Measurements from ENCODE around the gene EFCAB7. TPM values are rescaled to one million over a fixed set of nuclear protein-coding genes. Genes with fewer than 3 reads are reported as not detected.

The EFCAB7 gene
- total and polyA plus RNA-seq, 10 donors, result 2.9 to 8.2 (median 6.0) TPM

DNA sequence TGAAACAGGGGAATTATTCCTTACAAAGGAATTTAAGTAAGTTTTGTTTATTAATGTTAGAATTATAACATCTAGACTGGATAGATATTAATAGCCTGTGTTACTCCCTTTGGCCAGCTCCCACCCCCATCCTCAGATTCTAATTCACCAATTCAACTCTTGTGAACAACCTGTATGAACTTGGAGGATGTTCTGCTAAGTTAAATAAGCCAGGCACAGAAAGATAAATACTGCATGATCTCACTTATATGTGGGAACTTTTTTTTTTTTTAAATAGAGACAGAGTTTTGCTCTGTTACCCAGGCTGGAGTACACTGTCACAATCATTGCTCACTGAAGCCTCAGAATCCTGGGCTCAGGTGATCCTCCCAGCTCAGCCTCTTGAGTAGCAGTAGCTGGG, 32.2 kb downstream of the EFCAB7 start:
- Histone ChIP-seq H3K9me3 (no peaks in the 10 kb centered on the region), H3K27ac (no peak overlapping the region), H3K36me3 (peaks cover 0 to 19% (median 2%) of the 10 kb centered on the region in 6 donors), H3K4me3 (no peak overlapping the region), H3K4me1 (no peaks in the 10 kb centered on the region), H3K27me3 (replicated peaks in 1 of 7) (no peaks in the 10 kb centered on the region)
- TF ChIP-seq, protein P1, sequence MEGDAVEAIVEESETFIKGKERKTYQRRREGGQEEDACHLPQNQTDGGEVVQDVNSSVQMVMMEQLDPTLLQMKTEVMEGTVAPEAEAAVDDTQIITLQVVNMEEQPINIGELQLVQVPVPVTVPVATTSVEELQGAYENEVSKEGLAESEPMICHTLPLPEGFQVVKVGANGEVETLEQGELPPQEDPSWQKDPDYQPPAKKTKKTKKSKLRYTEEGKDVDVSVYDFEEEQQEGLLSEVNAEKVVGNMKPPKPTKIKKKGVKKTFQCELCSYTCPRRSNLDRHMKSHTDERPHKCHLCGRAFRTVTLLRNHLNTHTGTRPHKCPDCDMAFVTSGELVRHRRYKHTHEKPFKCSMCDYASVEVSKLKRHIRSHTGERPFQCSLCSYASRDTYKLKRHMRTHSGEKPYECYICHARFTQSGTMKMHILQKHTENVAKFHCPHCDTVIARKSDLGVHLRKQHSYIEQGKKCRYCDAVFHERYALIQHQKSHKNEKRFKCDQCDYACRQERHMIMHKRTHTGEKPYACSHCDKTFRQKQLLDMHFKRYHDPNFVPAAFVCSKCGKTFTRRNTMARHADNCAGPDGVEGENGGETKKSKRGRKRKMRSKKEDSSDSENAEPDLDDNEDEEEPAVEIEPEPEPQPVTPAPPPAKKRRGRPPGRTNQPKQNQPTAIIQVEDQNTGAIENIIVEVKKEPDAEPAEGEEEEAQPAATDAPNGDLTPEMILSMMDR (IDR thresholded peaks at IDR 0.05 in 8 of 11, conservative IDR thresholded peaks at IDR 0.05 in 3 of 11), result no peak
- TF ChIP-seq POLR2A (IDR thresholded peaks at IDR 0.05) (no peak), POLR2AphosphoS5 (IDR thresholded peaks at IDR 0.05) (no peak)
- DNase-seq, result no peak
- intact Hi-C loops (cut with DNase I; ENCODE audit: low total_unique reads), result no loop called here

- DNase-seq, result no peak
- Histone ChIP-seq H3K36me3 (peaks cover 0 to 25% (median 2%) of the 10 kb centered on the region in 6 donors), H3K4me1 (no peaks in the 10 kb centered on the region), H3K9me3 (no peaks in the 10 kb centered on the region), H3K27ac (no peak overlapping the region), H3K27me3 (replicated peaks in 1 of 7) (no peaks in the 10 kb centered on the region), H3K4me3 (no peak overlapping the region)
- intact Hi-C loops (cut with DNase I; ENCODE audit: low total_unique reads), result no loop called here
- TF ChIP-seq POLR2A (IDR thresholded peaks at IDR 0.05), result no peak
- TF ChIP-seq, protein P1 (IDR thresholded peaks at IDR 0.05 in 8 of 11, conservative IDR thresholded peaks at IDR 0.05 in 3 of 11), result peak in 8 of 11 experiments; percentile 9 to 53 (median 38)
- no peak for TF ChIP-seq POLR2AphosphoS5 (IDR thresholded peaks at IDR 0.05)
- WGBS, 5 donors, result 77 to 84% (median 80%) methylated on average over 6 of the region's 6 CpGs
Observed at GRCh38 chr1:63557365-63557987, 34.2 kb downstream of the EFCAB7 start.

- no peak for TF ChIP-seq POLR2AphosphoS5 (IDR thresholded peaks at IDR 0.05)
- TF ChIP-seq POLR2A (IDR thresholded peaks at IDR 0.05), result no peak
- TF ChIP-seq, protein P1 (IDR thresholded peaks at IDR 0.05 in 8 of 11, conservative IDR thresholded peaks at IDR 0.05 in 3 of 11), result no peak
- H3K27ac ChIP-seq, result no peak overlapping the region
- H3K4me3 ChIP-seq, result no peak overlapping the region
- H3K9me3 ChIP-seq, result no peaks in the 10 kb centered on the region
- H3K27me3 ChIP-seq (replicated peaks in 1 of 7), result no peaks in the 10 kb centered on the region
- WGBS, 5 donors, result 91 to 100% (median 96%) methylated on average over 2 of the region's 2 CpGs
- no peak for DNase-seq
- intact Hi-C loops (cut with DNase I; ENCODE audit: low total_unique reads), result no loop called here
- H3K4me1 ChIP-seq, result peaks cover 0 to 5% (median 0%) of the 10 kb centered on the region in 6 donors
- H3K36me3 ChIP-seq, result peaks cover 0 to 18% (median 0%) of the 10 kb centered on the region in 6 donors
Observed at GRCh38 chr1:63559357-63559756, 36.0 kb downstream of the EFCAB7 start.

GRCh38 chr1:63563745-63564144, 40.4 kb downstream of the EFCAB7 start:
- no peak overlapping the region for H3K4me3 ChIP-seq
- H3K27ac ChIP-seq, result no peak overlapping the region
- TF ChIP-seq, protein P1 (IDR thresholded peaks at IDR 0.05 in 8 of 11, conservative IDR thresholded peaks at IDR 0.05 in 3 of 11), result no peak
- no peak for TF ChIP-seq POLR2AphosphoS5 (IDR thresholded peaks at IDR 0.05)
- DNase-seq, result no peak
- intact Hi-C loops (cut with DNase I; ENCODE audit: low total_unique reads), result no loop called here
- H3K4me1 ChIP-seq, result peaks cover 0 to 5% (median 0%) of the 10 kb centered on the region in 6 donors
- H3K9me3 ChIP-seq, result no peaks in the 10 kb centered on the region
- peaks cover 0 to 18% (median 0%) of the 10 kb centered on the region in 6 donors for H3K36me3 ChIP-seq
- no peaks in the 10 kb centered on the region for H3K27me3 ChIP-seq (replicated peaks in 1 of 7)
